Psoas muscle (tissue), 8 donors: Measurements from ENCODE around the gene NOX5. TPM values are rescaled to one million over a fixed set of nuclear protein-coding genes. Genes with fewer than 3 reads are reported as not detected.

ENCODE experiments used
- ATAC-seq, 4 donors: fragments of 200-7000 bp; cut with Tn5 transposase; one replicate each; pipeline ENCODE4 v1.9.1; 2020; ENCODE audit warnings: moderate library complexity in 3 of 4, mild to moderate bottlenecking in 2 of 4
- DNase-seq, 2 donors: peaks; one replicate each; pipeline ENCODE4 v3.0.0-alpha.2; 2020
- H3K27ac ChIP-seq: fragments of 200-600 bp; one replicate; pipeline ENCODE4 v1.8.0; 2022
- H3K27me3 ChIP-seq, 3 donors: fragments of 200-600 bp in 1 of 3; one replicate each; pipeline versions ENCODE4 v1.6.1 to v1.8.0; 2013 to 2022; ENCODE audit warnings: low read length in 2 of 3, mild to moderate bottlenecking in 2 of 3, moderate library complexity in 1 of 3; ENCODE audit not compliant: insufficient read depth in 3 of 3
- H3K36me3 ChIP-seq, 2 donors: fragments of 200-600 bp in 1 of 2; one replicate each; pipeline versions ENCODE4 v1.6.1 to v1.8.0; 2013 to 2022; ENCODE audit warnings: low read depth in 1 of 2, mild to moderate bottlenecking in 1 of 2, moderate library complexity in 1 of 2; ENCODE audit not compliant: insufficient read depth in 1 of 2
- H3K4me1 ChIP-seq: fragments of 200-600 bp; one replicate; pipeline ENCODE4 v1.8.0; 2022
- H3K4me3 ChIP-seq: fragments of 200-600 bp; one replicate; pipeline ENCODE4 v1.8.0; 2022; ENCODE audit warnings: mild to moderate bottlenecking
- H3K9me3 ChIP-seq: fragments of 200-600 bp; one replicate; pipeline ENCODE4 v1.8.0; 2022
- CTCF ChIP-seq: fragments of 200-600 bp; IDR thresholded peaks from one replicate; pipeline ENCODE4 v1.8.0; 2022; ENCODE audit warnings: antibody characterized with exemption
- WGBS, 3 donors: extraction: QIAGEN DNeasy Blood & Tissue Kit; methylation state at CpG; one replicate each; pipeline versions ENCODE4 v1.1.6 to v1.1.7; 2013; 5-methylcytosine and 5-hydroxymethylcytosine counted together
- intact Hi-C, 2 donors: fragments of 100-400 bp; cut with DNase I; formaldehyde crosslinking; loops; one replicate each; pipeline versions ENCODE4 v1.11.0 to v1.14.2; 2022
- polyA plus RNA-seq, 3 donors: library from polyadenylated mRNA; stranded (reverse); fragments of 200-250 nt; gene quantifications; one replicate each; pipeline ENCODE4 v1.2.3, GENCODE V29; 2013
- total RNA-seq, 4 donors: library from RNA; stranded (reverse); fragmentation: NEBNext Ultra II Directional in 2 of 4; extraction: Animal tissue kit (Norgen Biotek cat#: 25700) in 2 of 4; gene quantifications; one replicate each; pipeline versions ENCODE4 v1.2.1 to v1.2.4, GENCODE V29; 2021 to 2023
- donor health status: healthy with polysubstance abuse.
- donor health status: DM: no; HTN: no; CAD: no; lungs with moderate emphysema.
- donor health status: Bipolar disorder and iron deficiency.
- donor health status: healthy.
- donor health status: DM: yes; HTN: yes; CAD: no.
- donor health status: DM: no; HTN: no; CAD: no.
- donor health status: DM: no; HTN: no; CAD: no.
- donor health status: DM: yes; HTN: yes; CAD: no.

NOX5 gene
- total and polyA plus RNA-seq, 7 donors, result 0.03 to 0.13 (median 0.04) TPM; not detected in 3

GRCh38 chr15:69105451-69105985 lies 91.0 kb downstream of the NOX5 start:
- no peaks in the 10 kb centered on the region for H3K9me3 ChIP-seq
- WGBS, 3 donors, result 94 to 98% (median 96%) methylated on average over 3 of the region's 3 CpGs
- intact Hi-C loops, result no loop called here

DNA sequence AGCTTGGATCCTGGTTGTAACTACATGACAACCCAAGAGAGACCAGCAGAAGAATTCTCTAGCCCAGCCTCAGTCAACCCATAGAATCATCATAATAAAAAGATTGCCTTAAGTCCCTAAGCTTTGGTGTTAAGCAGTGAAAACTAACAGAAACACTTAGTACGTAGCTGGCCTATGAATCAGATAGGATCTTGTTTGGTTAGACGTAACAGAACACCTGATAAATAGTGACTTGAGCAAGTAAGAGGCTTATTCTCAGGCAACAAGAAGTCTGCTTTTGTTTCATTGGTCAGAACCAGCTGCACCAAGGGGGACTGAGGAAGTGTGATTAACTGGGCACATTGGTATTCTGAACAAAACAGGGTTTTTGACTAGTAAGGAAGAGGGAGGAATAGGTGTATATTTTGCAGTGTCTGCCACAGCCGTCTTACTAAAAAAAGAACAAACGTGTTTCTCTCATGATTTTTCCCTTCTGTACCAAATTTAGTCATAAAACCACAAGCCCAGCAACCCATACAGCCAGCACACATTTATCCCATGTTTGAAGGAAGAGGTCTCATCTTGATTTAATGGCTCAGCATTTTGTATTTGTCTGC lies 92.6 kb downstream of the NOX5 start:
- ATAC-seq, result no peak
- DNase-seq, result no peak
- Histone ChIP-seq H3K4me3 (no peak overlapping the region), H3K9me3 (no peaks in the 10 kb centered on the region), H3K36me3 (no peaks in the 10 kb centered on the region), H3K4me1 (no peaks in the 10 kb centered on the region), H3K27ac (no peak overlapping the region), H3K27me3 (no peaks in the 10 kb centered on the region)
- TF ChIP-seq CTCF, result no peak
- WGBS, 3 donors, result 78 to 87% (median 87%) methylated on average over 4 of the region's 4 CpGs
- intact Hi-C loops, result no loop called here

More at GRCh38 chr15:69105451-69105985, 91.0 kb downstream of the NOX5 start:
- no peak overlapping the region for H3K4me3 ChIP-seq
- H3K27ac ChIP-seq, result no peak overlapping the region
- H3K36me3 ChIP-seq, result no peaks in the 10 kb centered on the region
- H3K4me1 ChIP-seq, result no peaks in the 10 kb centered on the region
- no peak for DNase-seq
- TF ChIP-seq CTCF, result no peak
- no peaks in the 10 kb centered on the region for H3K27me3 ChIP-seq
- ATAC-seq, result no peak

Other genes starting within 250 kb of the NOX5 start
- 10 to 100 TPM; 56.7 to 89.2 (median 83.3) TPM for gene ANP32A, start 193.8 kb upstream of the NOX5 start, total RNA-seq
- 10 to 100 TPM; 79.4 to 98.2 (median 89.6) TPM for gene ANP32A, start 193.8 kb upstream of the NOX5 start, polyA plus RNA-seq
- 1 to 10 TPM in 2 of 4 donors, under 1 TPM in 2; 0.60 to 3.2 (median 1.7) TPM for gene SPESP1, start 84.2 kb upstream of the NOX5 start, total RNA-seq
- 1 to 10 TPM; 2.0 to 2.7 (median 2.5) TPM for gene SPESP1, start 84.2 kb upstream of the NOX5 start, polyA plus RNA-seq
- gene GLCE, start 145.9 kb downstream of the NOX5 start, total RNA-seq, result 1 to 10 TPM; 2.5 to 5.2 (median 3.4) TPM
- 1 to 10 TPM; 4.2 to 6.0 (median 4.4) TPM for gene GLCE, start 145.9 kb downstream of the NOX5 start, polyA plus RNA-seq